HCT116 (cell line): Measurements from ENCODE around the gene ARHGAP42. TPM values are rescaled to one million over a fixed set of nuclear protein-coding genes. Genes with fewer than 3 reads are reported as not detected.

Experiments used
- ATAC-seq: fragments of 200-7000 bp; cut with Tn5 transposase; 2 replicates; pipeline ENCODE4 v1.9.1; 2020; ENCODE audit warnings: mild to moderate bottlenecking, moderate library complexity
- BruUV-seq: library from RNA; stranded (reverse); fragments of 400-500 nt; replicated peaks from 2 replicates; lab custom pipeline; 2021; lab: Mats Ljungman, UMichigan
- CTCF ChIA-PET: fragments of 300-600 bp; sonication (Branson Sonifier 250); formaldehyde crosslinking; loops from one replicate; lab custom pipeline; 2021; ENCODE audit warnings: antibody characterized with exemption; lab: Charles Lee
- POLR2A ChIA-PET: fragments of 300-600, 350-600 bp; sonication (Branson Sonifier 250); formaldehyde crosslinking; loops from one replicate; lab custom pipeline; 2021; ENCODE audit warnings: antibody characterized with exemption; lab: Charles Lee
- RAD21 ChIA-PET, 2 experiments: fragments of 300-600 bp; sonication (Branson Sonifier 250); formaldehyde crosslinking; loops; one replicate each; lab custom pipeline; 2023; ENCODE audit warnings: low total read pairs in 2 of 2; ENCODE audit not compliant: uncharacterized antibody in 2 of 2, unreplicated experiment in 2 of 2, low non-redundant PET in 1 of 2; lab: Charles Lee
- DNase-seq: peaks from one replicate; pipeline ENCODE4 v3.0.0-alpha.2; 2010; ENCODE audit warnings: low read depth, low spot score
- H2AFZ ChIP-seq: fragments of 200-600 bp; shearing (Covaris generic), sonication (generic); 2 replicates; pipeline ENCODE4 v1.6.1; 2017; ENCODE audit warnings: low read depth, mixed run types, mixed read lengths, antibody characterized with exemption, low read length; ENCODE audit not compliant: poor library complexity, severe bottlenecking
- H3K27ac ChIP-seq: 2 replicates; pipeline ENCODE4 v1.5.1; 2012; ENCODE audit warnings: low read depth, low read length
- H3K27me3 ChIP-seq: fragments of 200-600 bp; sonication (generic); 2 replicates; pipeline ENCODE4 v1.6.1; 2016; ENCODE audit warnings: mixed run types, low read length, mixed read lengths; ENCODE audit not compliant: insufficient read depth
- H3K36me3 ChIP-seq, 2 experiments: fragments of 200-500 bp in 1 of 2; fragments of 200-600 bp in 1 of 2; sonication (Bioruptor generic) in 1 of 2; sonication (generic) in 1 of 2; 2 replicates each; pipeline versions ENCODE4 v1.5.1 to v1.6.1; 2014 to 2016; ENCODE audit warnings: low read length in 2 of 2, inconsistent platforms in 1 of 2, mixed read lengths in 1 of 2, mixed run types in 1 of 2; ENCODE audit not compliant: insufficient read depth in 2 of 2, control insufficient read depth in 1 of 2
- H3K4me1 ChIP-seq, 2 experiments: fragments of 200-600 bp in 1 of 2; sonication (generic) in 1 of 2; 2 replicates each; pipeline versions ENCODE4 v1.5.1 to v1.6.1; 2012 to 2017; ENCODE audit warnings: low read length in 2 of 2, inconsistent platforms in 1 of 2, mild to moderate bottlenecking in 1 of 2, mixed read lengths in 1 of 2, mixed run types in 1 of 2, moderate library complexity in 1 of 2; ENCODE audit not compliant: insufficient read depth in 2 of 2, control insufficient read depth in 1 of 2
- H3K4me2 ChIP-seq: fragments of 200-600 bp; sonication (generic); 2 replicates; pipeline ENCODE4 v1.6.1; 2017; ENCODE audit warnings: mixed run types, low read length, mixed read lengths
- H3K4me3 ChIP-seq, 2 experiments: fragments of 200-600 bp in 1 of 2; sonication (generic) in 1 of 2; replicated peaks in 1 of 2; 2 replicates each; pipeline ENCODE4 v1.5.1; 2011 to 2016; ENCODE audit warnings: low read length in 2 of 2, control low read depth in 1 of 2, low read depth in 1 of 2, mild to moderate bottlenecking in 1 of 2, mixed read lengths in 1 of 2, mixed run types in 1 of 2
- H3K79me2 ChIP-seq: fragments of 200-600 bp; sonication (generic); 2 replicates; pipeline ENCODE4 v1.6.1; 2017; ENCODE audit warnings: mild to moderate bottlenecking, mixed run types, low read length, moderate library complexity, mixed read lengths; ENCODE audit not compliant: insufficient read depth
- H3K9ac ChIP-seq: fragments of 200-600 bp; sonication (generic); 2 replicates; pipeline ENCODE4 v1.6.1; 2016; ENCODE audit warnings: low read length, mixed read lengths
- H3K9me2 ChIP-seq: fragments of 200-600 bp; sonication (generic), shearing (Covaris generic); 2 replicates; pipeline ENCODE4 v1.6.1; 2017; ENCODE audit warnings: mixed run types, mild to moderate bottlenecking, moderate library complexity; ENCODE audit not compliant: insufficient read depth
- H3K9me3 ChIP-seq, 2 experiments: fragments of 200-500 bp in 1 of 2; fragments of 200-600 bp in 1 of 2; sonication (Bioruptor generic) in 1 of 2; sonication (generic) in 1 of 2; 2 replicates each; pipeline ENCODE4 v1.6.1; 2014 to 2017; ENCODE audit warnings: low read length in 2 of 2, mixed read lengths in 2 of 2, inconsistent platforms in 1 of 2, low read depth in 1 of 2, mild to moderate bottlenecking in 1 of 2, mixed run types in 1 of 2, moderate library complexity in 1 of 2; ENCODE audit not compliant: control insufficient read depth in 1 of 2, insufficient read depth in 1 of 2
- H4K20me1 ChIP-seq: fragments of 200-600 bp; sonication (generic), shearing (Covaris generic); 2 replicates; pipeline ENCODE4 v1.6.1; 2017; ENCODE audit warnings: mixed run types, mild to moderate bottlenecking, moderate library complexity; ENCODE audit not compliant: insufficient read depth
- CEBPB ChIP-seq: IDR thresholded peaks from 2 replicates; pipeline ENCODE4 v1.6.1; 2012; ENCODE audit warnings: low read depth
- EGR1 ChIP-seq: IDR thresholded peaks from 2 replicates; pipeline ENCODE4 v1.6.1; 2012; ENCODE audit warnings: low read depth
- ELF1 ChIP-seq: IDR thresholded peaks from 2 replicates; pipeline ENCODE4 v1.6.1; 2012; ENCODE audit warnings: low read depth, borderline replicate concordance
- EZH2phosphoT487 ChIP-seq: fragments of 200-600 bp; IDR thresholded peaks from 2 replicates; pipeline ENCODE4 v1.6.1; 2018; ENCODE audit warnings: antibody characterized with exemption, borderline replicate concordance
- FOSL1 ChIP-seq: IDR thresholded peaks from 2 replicates; pipeline ENCODE4 v1.6.1; 2012; ENCODE audit warnings: low read depth
- POLR2A ChIP-seq: IDR thresholded peaks from 2 replicates; pipeline ENCODE4 v1.7.0; 2011; ENCODE audit warnings: borderline replicate concordance; ENCODE audit not compliant: insufficient read depth, insufficient read length; ENCODE audit errors: extremely low read depth
- POLR2AphosphoS5 ChIP-seq: IDR thresholded peaks from 2 replicates; pipeline ENCODE4 v1.6.1; 2011; ENCODE audit warnings: mild to moderate bottlenecking, low read depth, low read length, moderate library complexity
- RAD21 ChIP-seq: IDR thresholded peaks from 2 replicates; pipeline ENCODE4 v1.6.1; 2012; ENCODE audit warnings: low read depth, mild to moderate bottlenecking
- SP1 ChIP-seq: IDR thresholded peaks from 2 replicates; pipeline ENCODE4 v1.6.1; 2012; ENCODE audit warnings: low read depth
- TCF7L2 ChIP-seq: IDR thresholded peaks from 2 replicates; pipeline ENCODE4 v1.7.0; 2011; ENCODE audit warnings: borderline replicate concordance, inconsistent platforms; ENCODE audit not compliant: insufficient read depth, insufficient read length; ENCODE audit errors: extremely low read depth
- ZNF274 ChIP-seq: fragments of 200-500 bp; sonication (Bioruptor generic); IDR thresholded peaks from 2 replicates; pipeline ENCODE4 v1.6.1; 2014; ENCODE audit warnings: mild to moderate bottlenecking, low read depth, low read length, inconsistent platforms
- intact Hi-C: fragments of 100-400 bp; cut with micrococcal nuclease; formaldehyde crosslinking; loops from 2 replicates; pipeline ENCODE4 v1.10.0; 2022
- total RNA-seq: library from RNA; stranded (reverse); gene quantifications from one replicate; pipeline ENCODE4 v1.2.1, GENCODE V29; 2021; ENCODE audit not compliant: unreplicated experiment
- TF ChIP-seq, protein P1 (sequence below): IDR thresholded peaks from 2 replicates; pipeline ENCODE4 v1.6.1; 2012; ENCODE audit warnings: low read depth
- TF ChIP-seq, protein P2 (sequence below): IDR thresholded peaks from 2 replicates; pipeline ENCODE4 v1.6.1; 2012
- TF ChIP-seq, protein P3 (sequence below): IDR thresholded peaks from 2 replicates; pipeline ENCODE4 v1.6.1; 2012
- TF ChIP-seq, protein P4 (sequence below), 3 experiments: fragments of 200-600 bp in 1 of 3; sonication (generic) in 1 of 3; IDR thresholded peaks in 2 of 3; conservative IDR thresholded peaks in 1 of 3; 2 replicates each; pipeline ENCODE4 v1.5.1; 2012 to 2017; ENCODE audit warnings: low read depth in 2 of 3, low read length in 2 of 3, antibody characterized with exemption in 1 of 3, borderline replicate concordance in 1 of 3, control low read depth in 1 of 3, mild to moderate bottlenecking in 1 of 3, mixed read lengths in 1 of 3, mixed run types in 1 of 3, moderate library complexity in 1 of 3; ENCODE audit not compliant: insufficient read depth in 1 of 3

ARHGAP42 gene
- total RNA-seq, 1 experiment from 2014 or later = 12.3 TPM

DNA sequence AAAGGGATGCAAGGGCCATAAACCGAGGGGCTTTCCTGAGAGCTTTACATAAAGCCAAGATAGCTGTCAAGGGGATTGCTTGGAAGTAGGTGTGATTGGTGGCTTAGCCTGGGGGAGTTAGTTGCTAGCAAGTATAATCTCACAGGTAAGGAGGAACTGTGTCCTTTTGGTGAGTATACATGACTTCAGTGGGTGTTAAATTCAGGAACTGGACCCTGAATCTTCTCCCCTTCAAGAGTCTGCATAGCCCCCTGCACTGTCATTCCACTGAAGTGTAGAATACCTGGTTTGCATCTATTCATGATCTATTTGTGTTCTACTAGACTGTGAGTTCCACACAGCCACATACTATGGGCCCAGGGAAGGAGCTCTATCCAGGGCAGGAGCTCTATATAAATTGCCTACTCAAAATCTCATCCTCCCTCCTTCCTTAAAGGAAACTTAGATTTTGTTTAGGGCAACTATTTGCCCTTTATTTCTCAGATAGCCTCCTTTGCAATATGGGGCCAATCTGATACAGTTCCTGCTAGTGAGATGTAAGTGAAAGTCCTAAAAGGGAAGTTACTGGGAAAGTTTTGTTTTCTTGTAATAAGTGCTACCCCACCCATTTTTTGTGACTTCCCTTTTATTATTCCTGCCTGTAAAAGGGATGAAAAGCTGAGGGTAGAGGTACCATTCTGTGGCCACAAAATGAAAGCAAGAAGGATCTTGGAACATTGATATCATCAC lies 322.0 kb downstream of the ARHGAP42 start:
- Histone ChIP-seq H3K36me3 (no peaks in the 10 kb centered on the region), H3K4me2 (no peak overlapping the region), H3K9me3 (no peaks in the 10 kb centered on the region), H3K9ac (no peak overlapping the region), H3K9me2 (no peaks in the 10 kb centered on the region; the same call in 1 of the 2 replicates), H2AFZ (no peak overlapping the region)
- intact Hi-C loops = no loop called here
- RAD21 ChIA-PET = no interaction called here
- no peak for DNase-seq
- CTCF ChIA-PET = no interaction called here
- BruUV-seq = no TSS peak
- POLR2A ChIA-PET = no interaction called here
- TF ChIP-seq POLR2AphosphoS5 = no peak
- TF ChIP-seq, all 23 proteins: peak for 0
- Histone ChIP-seq H3K27ac (no peak overlapping the region), H3K4me1 (no peaks in the 10 kb centered on the region), H3K79me2 (no peaks in the 10 kb centered on the region), H3K4me3 (no peak overlapping the region), H4K20me1 (no peaks in the 10 kb centered on the region), H3K27me3 (no peaks in the 10 kb centered on the region)
- no peak for ATAC-seq

DNA sequence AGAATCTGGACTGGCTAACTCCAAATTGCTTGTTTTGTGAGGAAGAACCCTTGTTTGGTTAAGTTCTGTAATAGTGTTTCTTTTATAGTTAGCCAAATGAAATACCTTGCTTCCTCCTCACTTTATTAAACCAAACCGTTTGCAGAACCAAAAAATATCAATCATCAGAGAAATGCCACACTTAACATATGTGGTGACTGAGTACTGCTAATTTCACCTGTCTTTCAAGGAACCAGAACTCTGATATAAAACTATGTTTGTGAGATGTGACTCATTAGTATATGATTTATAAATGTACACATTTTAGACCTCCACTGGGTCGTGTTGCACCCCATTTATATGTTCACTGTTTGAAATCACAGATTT lies 322.6 kb downstream of the ARHGAP42 start:
- no TSS peak for BruUV-seq
- Histone ChIP-seq H3K27ac (no peak overlapping the region), H3K4me2 (no peak overlapping the region), H3K4me1 (no peaks in the 10 kb centered on the region), H4K20me1 (no peaks in the 10 kb centered on the region), H2AFZ (no peak overlapping the region), H3K9me2 (no peaks in the 10 kb centered on the region; the same call in 1 of the 2 replicates), H3K79me2 (no peaks in the 10 kb centered on the region), H3K9me3 (no peaks in the 10 kb centered on the region), H3K27me3 (no peaks in the 10 kb centered on the region), H3K36me3 (no peaks in the 10 kb centered on the region), H3K9ac (no peak overlapping the region), H3K4me3 (no peak overlapping the region)
- ATAC-seq (no peak), DNase-seq (no peak)
- intact Hi-C loops = no loop called here
- POLR2A ChIA-PET = no interaction called here
- CTCF ChIA-PET = no interaction called here
- RAD21 ChIA-PET = no interaction called here
- TF ChIP-seq, protein P1, sequence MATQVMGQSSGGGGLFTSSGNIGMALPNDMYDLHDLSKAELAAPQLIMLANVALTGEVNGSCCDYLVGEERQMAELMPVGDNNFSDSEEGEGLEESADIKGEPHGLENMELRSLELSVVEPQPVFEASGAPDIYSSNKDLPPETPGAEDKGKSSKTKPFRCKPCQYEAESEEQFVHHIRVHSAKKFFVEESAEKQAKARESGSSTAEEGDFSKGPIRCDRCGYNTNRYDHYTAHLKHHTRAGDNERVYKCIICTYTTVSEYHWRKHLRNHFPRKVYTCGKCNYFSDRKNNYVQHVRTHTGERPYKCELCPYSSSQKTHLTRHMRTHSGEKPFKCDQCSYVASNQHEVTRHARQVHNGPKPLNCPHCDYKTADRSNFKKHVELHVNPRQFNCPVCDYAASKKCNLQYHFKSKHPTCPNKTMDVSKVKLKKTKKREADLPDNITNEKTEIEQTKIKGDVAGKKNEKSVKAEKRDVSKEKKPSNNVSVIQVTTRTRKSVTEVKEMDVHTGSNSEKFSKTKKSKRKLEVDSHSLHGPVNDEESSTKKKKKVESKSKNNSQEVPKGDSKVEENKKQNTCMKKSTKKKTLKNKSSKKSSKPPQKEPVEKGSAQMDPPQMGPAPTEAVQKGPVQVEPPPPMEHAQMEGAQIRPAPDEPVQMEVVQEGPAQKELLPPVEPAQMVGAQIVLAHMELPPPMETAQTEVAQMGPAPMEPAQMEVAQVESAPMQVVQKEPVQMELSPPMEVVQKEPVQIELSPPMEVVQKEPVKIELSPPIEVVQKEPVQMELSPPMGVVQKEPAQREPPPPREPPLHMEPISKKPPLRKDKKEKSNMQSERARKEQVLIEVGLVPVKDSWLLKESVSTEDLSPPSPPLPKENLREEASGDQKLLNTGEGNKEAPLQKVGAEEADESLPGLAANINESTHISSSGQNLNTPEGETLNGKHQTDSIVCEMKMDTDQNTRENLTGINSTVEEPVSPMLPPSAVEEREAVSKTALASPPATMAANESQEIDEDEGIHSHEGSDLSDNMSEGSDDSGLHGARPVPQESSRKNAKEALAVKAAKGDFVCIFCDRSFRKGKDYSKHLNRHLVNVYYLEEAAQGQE = no peak
- TF ChIP-seq ELF1 (no peak), FOSL1 (no peak), RAD21 (no peak), CEBPB (no peak), EZH2phosphoT487 (no peak), TCF7L2 (no peak), EGR1 (no peak), SP1 (no peak), POLR2AphosphoS5 (no peak), POLR2A (no peak), ZNF274 (no peak)
- TF ChIP-seq, protein P2, sequence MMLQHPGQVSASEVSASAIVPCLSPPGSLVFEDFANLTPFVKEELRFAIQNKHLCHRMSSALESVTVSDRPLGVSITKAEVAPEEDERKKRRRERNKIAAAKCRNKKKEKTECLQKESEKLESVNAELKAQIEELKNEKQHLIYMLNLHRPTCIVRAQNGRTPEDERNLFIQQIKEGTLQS = no peak
- TF ChIP-seq, protein P3, sequence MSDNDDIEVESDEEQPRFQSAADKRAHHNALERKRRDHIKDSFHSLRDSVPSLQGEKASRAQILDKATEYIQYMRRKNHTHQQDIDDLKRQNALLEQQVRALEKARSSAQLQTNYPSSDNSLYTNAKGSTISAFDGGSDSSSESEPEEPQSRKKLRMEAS = no peak
- TF ChIP-seq, protein P4, sequence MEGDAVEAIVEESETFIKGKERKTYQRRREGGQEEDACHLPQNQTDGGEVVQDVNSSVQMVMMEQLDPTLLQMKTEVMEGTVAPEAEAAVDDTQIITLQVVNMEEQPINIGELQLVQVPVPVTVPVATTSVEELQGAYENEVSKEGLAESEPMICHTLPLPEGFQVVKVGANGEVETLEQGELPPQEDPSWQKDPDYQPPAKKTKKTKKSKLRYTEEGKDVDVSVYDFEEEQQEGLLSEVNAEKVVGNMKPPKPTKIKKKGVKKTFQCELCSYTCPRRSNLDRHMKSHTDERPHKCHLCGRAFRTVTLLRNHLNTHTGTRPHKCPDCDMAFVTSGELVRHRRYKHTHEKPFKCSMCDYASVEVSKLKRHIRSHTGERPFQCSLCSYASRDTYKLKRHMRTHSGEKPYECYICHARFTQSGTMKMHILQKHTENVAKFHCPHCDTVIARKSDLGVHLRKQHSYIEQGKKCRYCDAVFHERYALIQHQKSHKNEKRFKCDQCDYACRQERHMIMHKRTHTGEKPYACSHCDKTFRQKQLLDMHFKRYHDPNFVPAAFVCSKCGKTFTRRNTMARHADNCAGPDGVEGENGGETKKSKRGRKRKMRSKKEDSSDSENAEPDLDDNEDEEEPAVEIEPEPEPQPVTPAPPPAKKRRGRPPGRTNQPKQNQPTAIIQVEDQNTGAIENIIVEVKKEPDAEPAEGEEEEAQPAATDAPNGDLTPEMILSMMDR (IDR thresholded peaks at IDR 0.05 in 2 of 3, conservative IDR thresholded peaks at IDR 0.05 in 1 of 3; ENCODE audit: borderline replicate concordance in 1 of 3, insufficient read depth in 1 of 3, low read depth in 2 of 3, low read length in 2 of 3) = no peak
